Mononuclear cell (primary cell): Measurements from ENCODE around the gene MORC4. TPM values are rescaled to one million over a fixed set of nuclear protein-coding genes. Genes with fewer than 3 reads are reported as not detected.

Source experiments
- H3K27me3 ChIP-seq: 2 replicates; pipeline ENCODE4 v1.6.0; 2011; ENCODE audit warnings: low read length, control low read depth; ENCODE audit not compliant: insufficient read depth
- H3K4me1 ChIP-seq: 2 replicates; pipeline ENCODE4 v1.5.1; 2011; ENCODE audit warnings: mild to moderate bottlenecking, low read length, control low read depth; ENCODE audit not compliant: insufficient read depth
- H3K4me3 ChIP-seq: 2 replicates; pipeline ENCODE4 v1.5.1; 2011; ENCODE audit warnings: mild to moderate bottlenecking, low read length, moderate library complexity
- H3K9me3 ChIP-seq: 2 replicates; pipeline ENCODE4 v1.5.1; 2011; ENCODE audit warnings: low read depth, mild to moderate bottlenecking, control low read depth, low read length
- total RNA-seq: library from RNA; depleted of rRNA; stranded (reverse); fragments of >200 nt; gene quantifications from one replicate; pipeline ENCODE4 v1.2.3, GENCODE V29; 2012

MORC4 gene
- total RNA-seq, 1 donor: 11.5 TPM

GRCh38 chrX:106936246-106936645, 63.8 kb downstream of the MORC4 start:
- no peaks in the 10 kb centered on the region for H3K9me3 ChIP-seq
- H3K27me3 ChIP-seq: no peaks in the 10 kb centered on the region
- H3K4me1 ChIP-seq: no peaks in the 10 kb centered on the region
- no peak overlapping the region for H3K4me3 ChIP-seq

- H3K4me3 ChIP-seq: no peak overlapping the region
- no peaks in the 10 kb centered on the region for H3K27me3 ChIP-seq
- no peaks in the 10 kb centered on the region for H3K4me1 ChIP-seq
- no peaks in the 10 kb centered on the region for H3K9me3 ChIP-seq
These were observed 64.8 kb downstream of the MORC4 start for GRCh38 chrX:106935175-106935574.

GRCh38 chrX:106933538-106933961, 66.5 kb downstream of the MORC4 start:
- no peaks in the 10 kb centered on the region for H3K4me1 ChIP-seq
- no peaks in the 10 kb centered on the region for H3K9me3 ChIP-seq
- H3K27me3 ChIP-seq: no peaks in the 10 kb centered on the region
- H3K4me3 ChIP-seq: no peak overlapping the region

- H3K27me3 ChIP-seq: no peaks in the 10 kb centered on the region
- no peak overlapping the region for H3K4me3 ChIP-seq
- H3K4me1 ChIP-seq: no peaks in the 10 kb centered on the region
- no peaks in the 10 kb centered on the region for H3K9me3 ChIP-seq
These were observed 67.0 kb downstream of the MORC4 start for GRCh38 chrX:106932960-106933537.

GRCh38 chrX:106932492-106932923, 67.5 kb downstream of the MORC4 start:
- Histone ChIP-seq H3K4me1 (no peaks in the 10 kb centered on the region), H3K4me3 (no peak overlapping the region), H3K27me3 (no peaks in the 10 kb centered on the region), H3K9me3 (no peaks in the 10 kb centered on the region)

- no peak overlapping the region for H3K4me3 ChIP-seq
- H3K27me3 ChIP-seq: no peaks in the 10 kb centered on the region
- H3K4me1 ChIP-seq: no peaks in the 10 kb centered on the region
- no peaks in the 10 kb centered on the region for H3K9me3 ChIP-seq
These were observed 68.1 kb downstream of the MORC4 start for GRCh38 chrX:106931831-106932491.

GRCh38 chrX:106928227-106928626, 71.8 kb downstream of the MORC4 start:
- no peaks in the 10 kb centered on the region for H3K9me3 ChIP-seq
- no peaks in the 10 kb centered on the region for H3K4me1 ChIP-seq
- H3K4me3 ChIP-seq: no peak overlapping the region
- no peaks in the 10 kb centered on the region for H3K27me3 ChIP-seq

- no peaks in the 10 kb centered on the region for H3K9me3 ChIP-seq
- H3K4me3 ChIP-seq: no peak overlapping the region
- no peaks in the 10 kb centered on the region for H3K27me3 ChIP-seq
- no peaks in the 10 kb centered on the region for H3K4me1 ChIP-seq
These were observed 72.3 kb downstream of the MORC4 start for GRCh38 chrX:106927700-106928099.

- Histone ChIP-seq H3K9me3 (no peaks in the 10 kb centered on the region), H3K4me3 (no peak overlapping the region), H3K4me1 (no peaks in the 10 kb centered on the region), H3K27me3 (no peaks in the 10 kb centered on the region)
These were observed 73.0 kb downstream of the MORC4 start for GRCh38 chrX:106927023-106927422.

- Histone ChIP-seq H3K4me3 (no peak overlapping the region), H3K4me1 (peaks cover 4% of the 10 kb centered on the region), H3K27me3 (no peaks in the 10 kb centered on the region), H3K9me3 (no peaks in the 10 kb centered on the region)
These were observed 78.4 kb downstream of the MORC4 start for GRCh38 chrX:106921637-106922036.

- Histone ChIP-seq H3K4me3 (no peak within 1 kb of the TSS), H3K27me3 (no peaks in the 10 kb centered on the region), H3K9me3 (no peaks in the 10 kb centered on the region), H3K4me1 (peaks cover 4% of the 10 kb centered on the region)
These were observed 80.0 kb downstream of the MORC4 start, which contains the start of gene CLDN2 for GRCh38 chrX:106919932-106920452. Gene CLDN2, plus strand, starts transcription at chrX:106920402. Its CDS starts 7,827 bp downstream, at chrX:106928229.

- peaks cover 4% of the 10 kb centered on the region for H3K4me1 ChIP-seq
- no peaks in the 10 kb centered on the region for H3K9me3 ChIP-seq
- no peaks in the 10 kb centered on the region for H3K27me3 ChIP-seq
- no peak overlapping the region for H3K4me3 ChIP-seq
These were observed 82.0 kb downstream of the MORC4 start for GRCh38 chrX:106917830-106918500.

GRCh38 chrX:106912864-106913263, 87.1 kb downstream of the MORC4 start:
- Histone ChIP-seq H3K27me3 (no peaks in the 10 kb centered on the region), H3K4me1 (no peaks in the 10 kb centered on the region), H3K9me3 (no peaks in the 10 kb centered on the region), H3K4me3 (no peak overlapping the region)

- H3K4me1 ChIP-seq: no peaks in the 10 kb centered on the region
- H3K9me3 ChIP-seq: no peaks in the 10 kb centered on the region
- H3K27me3 ChIP-seq: no peaks in the 10 kb centered on the region
- no peak overlapping the region for H3K4me3 ChIP-seq
These were observed 93.7 kb downstream of the MORC4 start for GRCh38 chrX:106906361-106906760.

GRCh38 chrX:106905064-106905708, 94.8 kb downstream of the MORC4 start:
- no peak overlapping the region for H3K4me3 ChIP-seq
- H3K4me1 ChIP-seq: no peaks in the 10 kb centered on the region
- H3K9me3 ChIP-seq: no peaks in the 10 kb centered on the region

More at GRCh38 chrX:106905064-106905708, 94.8 kb downstream of the MORC4 start:
- H3K27me3 ChIP-seq: no peaks in the 10 kb centered on the region
